Measurements from ENCODE around the gene KCNV2. TPM values are rescaled to one million over a fixed set of nuclear protein-coding genes. Genes with fewer than 3 reads are reported as not detected.

Gene KCNV2
- polyA plus RNA-seq (2013, experiment 1 of 2), result not detected
- polyA plus RNA-seq (2013, experiment 2 of 2), result not detected

GRCh38 chr9:2717385-2717784 lies at the start of gene KCNV2:
TSS of gene KCNV2 (plus strand) at chr9:2717510. CDS start at chr9:2717740, 230 bp downstream.
- H2BK15ac ChIP-seq (replicated peaks; ENCODE audit: low read depth), result no peak within 1 kb of the TSS
- no peak within 1 kb of the TSS for H4K8ac ChIP-seq (ENCODE audit: low read depth, low read length)
- no peaks in the 10 kb centered on the region for H3K27me3 ChIP-seq (ENCODE audit: insufficient read depth, low read length, poor library complexity)
- H3K36me3 ChIP-seq (ENCODE audit: control insufficient read depth, insufficient read depth, low read length), result no peaks in the 10 kb centered on the region
- no peak within 1 kb of the TSS for H2BK120ac ChIP-seq (ENCODE audit: low read depth, low read length)
- no peak within 1 kb of the TSS for H3K23ac ChIP-seq (ENCODE audit: low read length)
- H3K4ac ChIP-seq (ENCODE audit: low read depth, low read length), result no peak within 1 kb of the TSS
- no peak within 1 kb of the TSS for H3K56ac ChIP-seq (ENCODE audit: low read length)
- no peaks in the 10 kb centered on the region for H3K4me1 ChIP-seq (ENCODE audit: control insufficient read depth, low read depth, low read length)
- H3K4me3 ChIP-seq (ENCODE audit: low read length), result no peak within 1 kb of the TSS
- no CpG with 5 or more reads among the region's 7 CpGs for WGBS (ENCODE audit: extremely low coverage, insufficient coverage, low lambda C conversion rate)
- H4K5ac ChIP-seq (ENCODE audit: low read length), result no peak within 1 kb of the TSS
- no peak within 1 kb of the TSS for H2AK5ac ChIP-seq (ENCODE audit: low read length)
- no peak within 1 kb of the TSS for H3K27ac ChIP-seq (ENCODE audit: low read depth, low read length)
- DNase-seq, result no peak
- no peak within 1 kb of the TSS for H3K18ac ChIP-seq (ENCODE audit: low read length)
- no peak within 1 kb of the TSS for H3K4me2 ChIP-seq (ENCODE audit: low read length)
- H3K9ac ChIP-seq (ENCODE audit: low read length), result no peak within 1 kb of the TSS
- H3K79me1 ChIP-seq (ENCODE audit: low read length), result no peaks in the 10 kb centered on the region
- no peak within 1 kb of the TSS for H2BK5ac ChIP-seq (ENCODE audit: low read length)
- H3K79me2 ChIP-seq (ENCODE audit: control insufficient read depth, insufficient read depth, low read length), result no peaks in the 10 kb centered on the region

- Histone ChIP-seq H3K79me1 (ENCODE audit: low read length) (no peaks in the 10 kb centered on the region), H3K4me3 (ENCODE audit: low read length) (no peak overlapping the region), H3K18ac (ENCODE audit: low read length) (no peak overlapping the region), H2AK5ac (ENCODE audit: low read length) (no peak overlapping the region), H4K5ac (ENCODE audit: low read length) (no peak overlapping the region), H3K27ac (ENCODE audit: low read depth, low read length) (no peak overlapping the region), H3K79me2 (ENCODE audit: control insufficient read depth, insufficient read depth, low read length) (no peaks in the 10 kb centered on the region), H4K8ac (ENCODE audit: low read depth, low read length) (no peak overlapping the region), H3K9ac (ENCODE audit: low read length) (no peak overlapping the region), H2BK15ac (replicated peaks; ENCODE audit: low read depth) (no peak overlapping the region), H2BK120ac (ENCODE audit: low read depth, low read length) (no peak overlapping the region), H3K4me1 (ENCODE audit: control insufficient read depth, low read depth, low read length) (peaks cover 3% of the 10 kb centered on the region), H3K56ac (ENCODE audit: low read length) (no peak overlapping the region), H3K4ac (ENCODE audit: low read depth, low read length) (no peak overlapping the region), H3K23ac (ENCODE audit: low read length) (no peak overlapping the region), H3K36me3 (ENCODE audit: control insufficient read depth, insufficient read depth, low read length) (no peaks in the 10 kb centered on the region), H3K27me3 (ENCODE audit: insufficient read depth, low read length, poor library complexity) (no peaks in the 10 kb centered on the region), H2BK5ac (ENCODE audit: low read length) (no peak overlapping the region), H3K4me2 (ENCODE audit: low read length) (no peak overlapping the region)
- no peak for DNase-seq
- no CpG with 5 or more reads among the region's 3 CpGs for WGBS (ENCODE audit: extremely low coverage, insufficient coverage, low lambda C conversion rate)
Measured at GRCh38 chr9:2673161-2673560, 44.1 kb upstream of the KCNV2 start.

- H3K4me1 ChIP-seq (ENCODE audit: control insufficient read depth, low read depth, low read length), result peaks cover 4% of the 10 kb centered on the region
- H2BK15ac ChIP-seq (replicated peaks; ENCODE audit: low read depth), result no peak overlapping the region
- H3K27me3 ChIP-seq (ENCODE audit: insufficient read depth, low read length, poor library complexity), result no peaks in the 10 kb centered on the region
- H2BK5ac ChIP-seq (ENCODE audit: low read length), result no peak overlapping the region
- no peak overlapping the region for H3K9ac ChIP-seq (ENCODE audit: low read length)
- H3K4me3 ChIP-seq (ENCODE audit: low read length), result no peak overlapping the region
- H4K8ac ChIP-seq (ENCODE audit: low read depth, low read length), result no peak overlapping the region
- H3K23ac ChIP-seq (ENCODE audit: low read length), result no peak overlapping the region
- no peak for DNase-seq
- no peak overlapping the region for H2AK5ac ChIP-seq (ENCODE audit: low read length)
- H3K79me1 ChIP-seq (ENCODE audit: low read length), result no peaks in the 10 kb centered on the region
- no peaks in the 10 kb centered on the region for H3K79me2 ChIP-seq (ENCODE audit: control insufficient read depth, insufficient read depth, low read length)
- H2BK120ac ChIP-seq (ENCODE audit: low read depth, low read length), result no peak overlapping the region
- no peak overlapping the region for H4K5ac ChIP-seq (ENCODE audit: low read length)
- no peak overlapping the region for H3K4ac ChIP-seq (ENCODE audit: low read depth, low read length)
- H3K36me3 ChIP-seq (ENCODE audit: control insufficient read depth, insufficient read depth, low read length), result no peaks in the 10 kb centered on the region
- 100% methylated on average over 2 of the region's 9 CpGs for WGBS (ENCODE audit: extremely low coverage, insufficient coverage, low lambda C conversion rate)
- H3K18ac ChIP-seq (ENCODE audit: low read length), result no peak overlapping the region
- H3K56ac ChIP-seq (ENCODE audit: low read length), result no peak overlapping the region
- no peak overlapping the region for H3K27ac ChIP-seq (ENCODE audit: low read depth, low read length)
- no peak overlapping the region for H3K4me2 ChIP-seq (ENCODE audit: low read length)
Measured at GRCh38 chr9:2674141-2674824, 43.0 kb upstream of the KCNV2 start.

- no peak overlapping the region for H3K56ac ChIP-seq (ENCODE audit: low read length)
- no peak overlapping the region for H3K4ac ChIP-seq (ENCODE audit: low read depth, low read length)
- no peak overlapping the region for H3K4me3 ChIP-seq (ENCODE audit: low read length)
- no peak overlapping the region for H2AK5ac ChIP-seq (ENCODE audit: low read length)
- no peak overlapping the region for H2BK15ac ChIP-seq (replicated peaks; ENCODE audit: low read depth)
- no peak overlapping the region for H2BK120ac ChIP-seq (ENCODE audit: low read depth, low read length)
- H3K4me2 ChIP-seq (ENCODE audit: low read length), result no peak overlapping the region
- H3K27me3 ChIP-seq (ENCODE audit: insufficient read depth, low read length, poor library complexity), result no peaks in the 10 kb centered on the region
- H4K8ac ChIP-seq (ENCODE audit: low read depth, low read length), result no peak overlapping the region
- H3K79me1 ChIP-seq (ENCODE audit: low read length), result no peaks in the 10 kb centered on the region
- H3K36me3 ChIP-seq (ENCODE audit: control insufficient read depth, insufficient read depth, low read length), result no peaks in the 10 kb centered on the region
- H4K5ac ChIP-seq (ENCODE audit: low read length), result no peak overlapping the region
- no peak overlapping the region for H2BK5ac ChIP-seq (ENCODE audit: low read length)
- no peak overlapping the region for H3K18ac ChIP-seq (ENCODE audit: low read length)
- no peak overlapping the region for H3K9ac ChIP-seq (ENCODE audit: low read length)
- WGBS (ENCODE audit: extremely low coverage, insufficient coverage, low lambda C conversion rate), result no CpG with 5 or more reads among the region's 1 CpG
- H3K79me2 ChIP-seq (ENCODE audit: control insufficient read depth, insufficient read depth, low read length), result no peaks in the 10 kb centered on the region
- peaks cover 4% of the 10 kb centered on the region for H3K4me1 ChIP-seq (ENCODE audit: control insufficient read depth, low read depth, low read length)
- no peak overlapping the region for H3K27ac ChIP-seq (ENCODE audit: low read depth, low read length)
- no peak for DNase-seq
- H3K23ac ChIP-seq (ENCODE audit: low read length), result no peak overlapping the region
Measured at GRCh38 chr9:2675834-2676233, 41.5 kb upstream of the KCNV2 start.

GRCh38 chr9:2676466-2676865 lies 40.8 kb upstream of the KCNV2 start:
- no peak overlapping the region for H2BK5ac ChIP-seq (ENCODE audit: low read length)
- no peaks in the 10 kb centered on the region for H3K36me3 ChIP-seq (ENCODE audit: control insufficient read depth, insufficient read depth, low read length)
- DNase-seq, result no peak
- no peak overlapping the region for H3K56ac ChIP-seq (ENCODE audit: low read length)
- WGBS (ENCODE audit: extremely low coverage, insufficient coverage, low lambda C conversion rate), result no CpG with 5 or more reads among the region's 4 CpGs
- H3K18ac ChIP-seq (ENCODE audit: low read length), result no peak overlapping the region
- H2BK120ac ChIP-seq (ENCODE audit: low read depth, low read length), result no peak overlapping the region
- H3K9ac ChIP-seq (ENCODE audit: low read length), result no peak overlapping the region
- H3K4ac ChIP-seq (ENCODE audit: low read depth, low read length), result no peak overlapping the region
- no peak overlapping the region for H3K27ac ChIP-seq (ENCODE audit: low read depth, low read length)
- no peaks in the 10 kb centered on the region for H3K79me1 ChIP-seq (ENCODE audit: low read length)
- H3K23ac ChIP-seq (ENCODE audit: low read length), result no peak overlapping the region
- H3K79me2 ChIP-seq (ENCODE audit: control insufficient read depth, insufficient read depth, low read length), result no peaks in the 10 kb centered on the region
- H2AK5ac ChIP-seq (ENCODE audit: low read length), result no peak overlapping the region
- H4K8ac ChIP-seq (ENCODE audit: low read depth, low read length), result no peak overlapping the region
- no peak overlapping the region for H2BK15ac ChIP-seq (replicated peaks; ENCODE audit: low read depth)
- peaks cover 4% of the 10 kb centered on the region for H3K4me1 ChIP-seq (ENCODE audit: control insufficient read depth, low read depth, low read length)
- no peak overlapping the region for H3K4me3 ChIP-seq (ENCODE audit: low read length)
- H3K4me2 ChIP-seq (ENCODE audit: low read length), result no peak overlapping the region
- no peak overlapping the region for H4K5ac ChIP-seq (ENCODE audit: low read length)
- no peaks in the 10 kb centered on the region for H3K27me3 ChIP-seq (ENCODE audit: insufficient read depth, low read length, poor library complexity)

All from mesendoderm (in vitro differentiated cells).